ENCODE data around the gene CASKIN2.

DNA sequence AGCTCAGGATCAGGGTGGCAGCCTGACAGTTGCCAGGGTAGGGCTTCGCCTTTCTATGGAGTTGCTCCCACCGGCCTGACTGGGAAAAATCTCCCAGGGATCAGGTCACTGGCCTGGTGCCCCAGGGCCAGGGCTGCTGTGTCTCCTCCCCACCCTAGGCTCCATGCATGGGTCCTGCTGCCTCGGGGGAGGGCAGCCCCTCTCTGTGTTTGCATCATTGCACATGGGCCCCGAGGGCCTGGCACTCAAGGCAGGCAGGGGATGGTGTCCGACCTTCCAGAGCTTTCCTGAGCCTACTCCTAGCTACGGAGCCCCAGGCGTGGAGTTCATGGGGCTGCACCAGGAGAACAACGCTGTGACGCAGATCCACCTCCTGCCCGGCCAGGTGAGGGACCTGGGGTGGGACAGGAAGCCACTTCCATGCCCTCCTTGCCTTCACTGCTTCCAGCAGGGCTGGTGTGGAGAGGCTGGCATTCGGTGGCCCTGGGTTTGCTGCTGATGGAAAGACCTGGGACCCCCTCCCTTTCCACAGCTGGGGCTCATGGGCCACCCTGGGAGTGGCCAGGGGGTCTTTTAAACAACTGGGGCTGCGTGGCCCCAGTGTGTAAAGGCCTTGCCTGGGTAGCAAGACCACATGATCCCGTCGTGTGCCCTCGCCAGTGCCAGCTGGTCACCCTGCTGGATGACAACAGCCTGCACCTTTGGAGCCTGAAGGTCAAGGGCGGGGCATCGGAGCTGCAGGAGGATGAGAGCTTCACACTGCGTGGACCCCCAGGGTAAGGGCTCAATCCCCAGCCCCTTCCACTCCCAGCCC, 42.7 kb upstream of the CASKIN2 start:
- no peak for TF ChIP-seq CTCF (IDR thresholded peaks at IDR 0.05; ENCODE audit: low read length)
- no peak for TF ChIP-seq EZH2phosphoT487 (IDR thresholded peaks at IDR 0.05; ENCODE audit: low read length)
- no peak for TF ChIP-seq EZH2 (optimal IDR thresholded peaks at IDR 0.05; ENCODE audit: low read depth, low read length)

All from MM.1S (cell line).